Measurements from ENCODE around the gene ETF1.

The ETF1 gene

GRCh38 chr5:138570871-138571270 is 27.8 kb upstream of the ETF1 start:
- H3F3A ChIP-seq (ENCODE audit: insufficient read depth, low read length), result peaks cover 7% of the 10 kb centered on the region; the same call in 1 of the 2 replicates
- H3K79me2 ChIP-seq (ENCODE audit: low read length), result peaks cover 94% of the 10 kb centered on the region
- H4K20me1 ChIP-seq (ENCODE audit: insufficient read depth, low read length), result peaks cover 13% of the 10 kb centered on the region; the same call in 1 of the 2 replicates
- no peak overlapping the region for H3K9ac ChIP-seq (ENCODE audit: low read length)
- H3K4me1 ChIP-seq (ENCODE audit: low read length), result peaks cover 14% of the 10 kb centered on the region
- no peak for DNase-seq
- no peaks in the 10 kb centered on the region for H3K27me3 ChIP-seq (replicated peaks; ENCODE audit: insufficient read depth, low read length)
- peaks cover 38% of the 10 kb centered on the region for H3K36me3 ChIP-seq (replicated peaks; ENCODE audit: insufficient read depth, low read length)
- TF ChIP-seq CTCF (IDR thresholded peaks at IDR 0.05; ENCODE audit: low read length), result no peak
- no peak for TF ChIP-seq EZH2 (optimal IDR thresholded peaks at IDR 0.05; ENCODE audit: low read depth, low read length)
- TF ChIP-seq EZH2phosphoT487 (IDR thresholded peaks at IDR 0.05; ENCODE audit: low read length), result no peak
- H3K9me3 ChIP-seq (replicated peaks; ENCODE audit: insufficient read depth, low read length), result no peaks in the 10 kb centered on the region
- no peak overlapping the region for H3K4me3 ChIP-seq (ENCODE audit: low read length)
- no peaks in the 10 kb centered on the region for H3K9me2 ChIP-seq (replicated peaks; ENCODE audit: insufficient read depth, low read length)
- H2AFZ ChIP-seq (ENCODE audit: low read length), result no peak overlapping the region
- H3K27ac ChIP-seq (ENCODE audit: low read length), result no peak overlapping the region
- H3K4me2 ChIP-seq (ENCODE audit: low read depth, low read length), result no peak overlapping the region

- H3K4me2 ChIP-seq (ENCODE audit: low read depth, low read length), result no peak overlapping the region
- H2AFZ ChIP-seq (ENCODE audit: low read length), result no peak overlapping the region
- peaks cover 44% of the 10 kb centered on the region for H3K36me3 ChIP-seq (replicated peaks; ENCODE audit: insufficient read depth, low read length)
- H3K9me2 ChIP-seq (replicated peaks; ENCODE audit: insufficient read depth, low read length), result no peaks in the 10 kb centered on the region
- no peak for DNase-seq
- peaks cover 17% of the 10 kb centered on the region; the same call in 1 of the 2 replicates for H4K20me1 ChIP-seq (ENCODE audit: insufficient read depth, low read length)
- H3K4me1 ChIP-seq (ENCODE audit: low read length), result peaks cover 14% of the 10 kb centered on the region
- TF ChIP-seq EZH2phosphoT487 (IDR thresholded peaks at IDR 0.05; ENCODE audit: low read length) (no peak), CTCF (IDR thresholded peaks at IDR 0.05; ENCODE audit: low read length) (no peak), EZH2 (optimal IDR thresholded peaks at IDR 0.05; ENCODE audit: low read depth, low read length) (no peak)
- no peak overlapping the region for H3K27ac ChIP-seq (ENCODE audit: low read length)
- H3K9me3 ChIP-seq (replicated peaks; ENCODE audit: insufficient read depth, low read length), result no peaks in the 10 kb centered on the region
- no peak overlapping the region for H3K9ac ChIP-seq (ENCODE audit: low read length)
- peaks cover 100% of the 10 kb centered on the region for H3K79me2 ChIP-seq (ENCODE audit: low read length)
- peaks cover 7% of the 10 kb centered on the region; the same call in 1 of the 2 replicates for H3F3A ChIP-seq (ENCODE audit: insufficient read depth, low read length)
- H3K27me3 ChIP-seq (replicated peaks; ENCODE audit: insufficient read depth, low read length), result no peaks in the 10 kb centered on the region
- no peak overlapping the region for H3K4me3 ChIP-seq (ENCODE audit: low read length)
Measured at GRCh38 chr5:138569782-138570181, 26.7 kb upstream of the ETF1 start.

DNA sequence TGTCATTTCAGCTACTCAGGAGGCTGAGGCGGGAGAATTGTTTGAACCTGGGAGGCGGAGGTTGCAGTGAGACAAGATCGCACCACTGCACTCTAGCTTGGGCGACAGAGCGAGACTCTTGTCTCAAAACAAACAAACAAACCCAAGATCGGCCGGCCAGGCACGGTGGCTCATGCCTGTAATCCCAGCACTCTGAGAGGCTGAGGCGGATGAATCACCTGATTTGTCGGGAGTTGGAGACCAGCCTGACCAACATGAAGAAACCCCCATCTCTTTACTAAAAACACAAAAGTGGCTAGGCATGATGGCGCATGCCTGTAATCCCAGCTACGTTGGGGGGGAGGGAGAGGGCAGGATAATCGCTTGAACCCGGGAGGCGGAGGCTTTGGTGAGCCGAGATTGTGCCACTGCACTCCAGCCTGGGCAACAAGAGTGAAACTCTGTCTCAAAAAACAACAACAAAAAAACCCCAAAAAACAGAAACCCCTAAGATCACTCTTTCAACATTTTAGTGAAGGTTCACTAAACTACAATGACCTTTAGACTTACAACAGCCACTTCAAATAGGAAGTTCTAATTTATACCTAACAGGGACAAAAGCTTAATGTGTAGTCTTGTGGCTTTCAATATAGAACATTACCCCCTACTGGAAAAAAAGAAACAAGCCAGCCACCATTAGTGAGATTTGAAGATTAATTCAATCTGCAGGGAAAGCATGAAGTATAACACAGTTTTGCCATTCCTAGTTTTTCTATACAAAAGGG is 25.2 kb upstream of the ETF1 start:
- no peak overlapping the region for H3K27ac ChIP-seq (ENCODE audit: low read length)
- H3K27me3 ChIP-seq (replicated peaks; ENCODE audit: insufficient read depth, low read length), result no peaks in the 10 kb centered on the region
- H3K4me2 ChIP-seq (ENCODE audit: low read depth, low read length), result no peak overlapping the region
- no peaks in the 10 kb centered on the region for H3K9me3 ChIP-seq (replicated peaks; ENCODE audit: insufficient read depth, low read length)
- H3K4me1 ChIP-seq (ENCODE audit: low read length), result 0 out of 2 replicates have a peak, but pooled peaks cover 7% of the 10 kb centered on the region
- H3K4me3 ChIP-seq (ENCODE audit: low read length), result no peak overlapping the region
- peaks cover 27% of the 10 kb centered on the region; the same call in 1 of the 2 replicates for H4K20me1 ChIP-seq (ENCODE audit: insufficient read depth, low read length)
- DNase-seq, result no peak
- H3K79me2 ChIP-seq (ENCODE audit: low read length), result peaks cover 100% of the 10 kb centered on the region
- peaks cover 49% of the 10 kb centered on the region for H3K36me3 ChIP-seq (replicated peaks; ENCODE audit: insufficient read depth, low read length)
- H3F3A ChIP-seq (ENCODE audit: insufficient read depth, low read length), result peaks cover 7% of the 10 kb centered on the region; the same call in 1 of the 2 replicates
- TF ChIP-seq EZH2phosphoT487 (IDR thresholded peaks at IDR 0.05; ENCODE audit: low read length), result no peak
- no peak; the same call in 1 of the 2 replicates for TF ChIP-seq CTCF (IDR thresholded peaks at IDR 0.05; ENCODE audit: low read length)
- TF ChIP-seq EZH2 (optimal IDR thresholded peaks at IDR 0.05; ENCODE audit: low read depth, low read length), result no peak
- no peak overlapping the region for H2AFZ ChIP-seq (ENCODE audit: low read length)
- no peak overlapping the region for H3K9ac ChIP-seq (ENCODE audit: low read length)
- no peaks in the 10 kb centered on the region for H3K9me2 ChIP-seq (replicated peaks; ENCODE audit: insufficient read depth, low read length)

All from MM.1S (cell line).